NCI-H446 (cell line): ENCODE data around the gene ELF2.
"Not testable (repeated sequence)": the region's sequence is repeated elsewhere in the genome, so short reads cannot be mapped to it uniquely, and the experiment has no call there.

Experiments used
- DNase-seq, 2 experiments: peaks; one replicate each; lab custom pipeline; 2025; lab: John Stamatoyannopoulos, UW

Gene ELF2

GRCh38 chr4:139177049-139177868 is at the start of gene ELF2:
TSS of gene ELF2 (minus strand) at chr4:139177218. CDS start at chr4:139137701, 39,517 bp downstream.
- DNase-seq = peak; percentile 58 to 93

DNA sequence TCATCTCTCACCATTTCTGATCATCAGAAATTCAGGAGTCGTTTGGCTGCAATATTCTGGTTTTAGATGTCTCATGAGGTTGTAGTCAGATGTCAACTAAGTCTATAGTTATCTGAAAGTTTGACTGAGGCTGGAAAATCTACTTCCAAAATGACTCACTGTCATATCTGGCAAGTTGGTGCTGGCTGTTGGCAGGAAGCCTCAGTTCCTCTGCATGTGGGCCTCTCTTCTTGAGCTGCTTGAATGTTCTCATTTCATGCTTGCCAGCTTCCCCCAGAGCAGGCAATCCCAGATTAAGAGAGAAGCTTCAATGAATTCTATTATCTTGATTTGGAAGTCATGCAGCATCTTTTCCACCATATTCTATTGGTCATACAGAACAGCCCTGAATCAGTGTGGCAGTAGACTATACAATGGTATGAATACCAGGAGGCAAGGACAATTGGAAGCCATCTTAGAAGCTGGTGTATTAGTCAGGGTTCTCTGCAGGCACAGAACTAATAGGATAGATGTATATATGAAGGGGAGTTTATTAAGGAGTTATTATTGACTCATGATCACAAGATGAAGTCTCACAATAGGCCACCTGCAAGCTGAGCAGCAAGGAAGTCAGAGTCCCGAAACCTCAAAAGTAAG is 46.8 kb upstream of the ELF2 start:
- peak; percentile 65 to 87 for DNase-seq

GRCh38 chr4:139222215-139222614 is 45.2 kb upstream of the ELF2 start:
- DNase-seq = no peak

- peak in 1 of 2 experiments; percentile 39 for DNase-seq
Measured at GRCh38 chr4:139221687-139222086, 44.7 kb upstream of the ELF2 start.

DNA sequence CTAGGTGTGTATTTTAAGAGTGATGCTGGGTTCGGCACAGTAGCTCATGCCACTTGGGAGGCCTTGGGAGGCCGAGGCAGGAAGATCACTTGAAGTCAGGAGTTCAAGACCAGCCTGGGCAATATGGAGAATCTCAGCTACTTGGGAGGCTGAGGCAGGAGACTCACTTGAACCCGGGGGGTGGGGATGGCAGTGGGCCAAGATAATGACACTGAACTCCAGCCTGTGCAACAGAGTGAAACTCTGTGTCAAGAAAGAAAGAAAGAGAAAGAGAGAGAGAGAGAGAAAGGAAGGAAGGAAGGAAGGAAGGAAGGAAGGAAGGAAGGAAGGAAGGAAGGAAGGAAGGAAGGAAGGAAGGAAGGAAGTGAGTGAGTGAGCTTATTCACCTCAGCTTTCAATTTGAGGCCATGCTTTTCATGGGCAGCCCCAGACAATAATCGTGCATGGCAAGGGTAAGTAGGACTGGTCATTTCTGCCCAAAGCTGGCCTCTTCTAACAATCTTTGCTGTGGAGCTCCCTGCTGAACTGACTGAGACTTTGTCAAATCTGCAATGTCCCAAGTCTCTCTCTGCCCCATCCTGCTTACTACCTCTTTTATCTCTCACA is 42.5 kb upstream of the ELF2 start:
- no peak for DNase-seq

DNA sequence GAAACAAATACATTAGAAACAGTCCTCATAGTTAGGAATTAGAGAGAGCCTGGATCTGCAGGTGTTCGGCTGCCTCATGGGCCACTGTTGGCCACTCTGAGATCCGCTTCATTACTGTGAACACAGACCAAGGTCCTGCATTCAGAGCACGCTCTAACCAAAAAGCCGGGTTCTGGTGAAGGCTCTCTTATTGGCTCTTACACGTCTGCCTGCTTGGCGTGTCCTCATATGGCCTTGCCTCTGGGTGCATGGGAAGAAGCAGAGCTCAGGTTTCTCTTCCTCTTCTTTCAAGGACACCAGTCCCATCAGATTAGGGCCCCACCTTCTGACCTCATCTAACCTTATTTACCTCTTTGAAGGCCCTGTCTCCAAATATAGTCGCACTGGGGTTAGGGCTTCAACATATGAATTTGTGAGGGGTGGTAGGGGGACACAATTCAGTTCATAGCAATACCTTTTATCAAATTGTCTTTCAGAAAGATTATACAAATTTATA is 37.1 kb upstream of the ELF2 start:
- DNase-seq = no peak

DNA sequence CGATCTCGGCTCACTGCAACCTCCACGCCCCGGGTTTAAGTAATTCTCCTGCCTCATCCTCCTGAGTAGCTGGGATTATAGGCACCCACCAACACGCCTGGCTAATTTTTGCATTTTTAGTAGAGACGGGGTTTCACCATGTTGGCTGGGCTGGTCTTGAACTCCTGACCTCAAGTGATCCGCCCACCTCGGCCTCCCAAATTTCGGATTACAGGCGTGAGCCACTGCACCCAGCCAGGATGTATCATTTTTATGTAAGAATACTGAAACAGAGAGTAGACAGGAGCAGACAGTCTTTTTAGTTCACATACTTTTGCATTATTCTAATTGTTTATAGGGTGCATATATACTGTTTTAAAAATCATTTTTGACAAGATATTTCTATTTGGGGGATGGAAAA is 36.6 kb upstream of the ELF2 start:
- not testable (repeated sequence) for DNase-seq

DNA sequence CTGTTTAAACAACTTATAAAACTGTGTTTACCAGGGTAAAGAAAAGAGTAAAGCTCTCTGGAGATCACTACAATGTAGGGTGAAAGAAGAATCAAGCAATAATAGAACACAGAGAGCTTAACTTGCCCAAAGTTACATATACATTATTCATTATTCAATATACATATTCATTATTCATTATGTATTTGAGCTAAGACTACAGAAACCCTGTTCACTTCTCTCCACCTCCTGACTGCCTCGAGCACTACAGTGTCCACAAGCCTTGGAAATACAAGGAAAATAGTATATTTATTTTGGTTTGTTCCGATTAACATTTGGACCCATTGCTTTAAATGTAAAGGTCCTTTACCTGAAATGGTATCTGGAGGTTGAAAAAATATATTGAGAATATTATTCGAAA is 35.9 kb upstream of the ELF2 start:
- DNase-seq = no peak

DNA sequence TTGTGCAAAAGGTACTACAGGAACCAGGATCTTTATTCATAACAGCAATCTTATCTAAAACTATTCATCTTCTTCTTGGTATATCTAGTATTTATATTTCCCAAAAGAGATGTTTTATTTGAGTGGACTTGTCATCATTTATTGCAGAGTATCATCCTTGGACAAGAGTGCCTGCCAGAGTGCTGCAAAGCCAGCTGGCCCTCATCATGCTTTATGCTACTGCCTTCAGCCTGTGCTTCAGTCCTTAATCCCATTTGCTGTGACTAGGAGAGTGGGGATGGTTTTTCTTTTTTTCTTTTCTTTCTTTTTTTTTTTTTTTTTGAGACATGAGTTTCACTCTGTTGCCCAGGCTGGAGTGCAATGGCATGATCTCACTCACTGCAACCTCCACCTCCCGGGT is 33.5 kb upstream of the ELF2 start:
- no peak for DNase-seq

GRCh38 chr4:139209470-139210063 is 32.5 kb upstream of the ELF2 start:
- no peak for DNase-seq

DNA sequence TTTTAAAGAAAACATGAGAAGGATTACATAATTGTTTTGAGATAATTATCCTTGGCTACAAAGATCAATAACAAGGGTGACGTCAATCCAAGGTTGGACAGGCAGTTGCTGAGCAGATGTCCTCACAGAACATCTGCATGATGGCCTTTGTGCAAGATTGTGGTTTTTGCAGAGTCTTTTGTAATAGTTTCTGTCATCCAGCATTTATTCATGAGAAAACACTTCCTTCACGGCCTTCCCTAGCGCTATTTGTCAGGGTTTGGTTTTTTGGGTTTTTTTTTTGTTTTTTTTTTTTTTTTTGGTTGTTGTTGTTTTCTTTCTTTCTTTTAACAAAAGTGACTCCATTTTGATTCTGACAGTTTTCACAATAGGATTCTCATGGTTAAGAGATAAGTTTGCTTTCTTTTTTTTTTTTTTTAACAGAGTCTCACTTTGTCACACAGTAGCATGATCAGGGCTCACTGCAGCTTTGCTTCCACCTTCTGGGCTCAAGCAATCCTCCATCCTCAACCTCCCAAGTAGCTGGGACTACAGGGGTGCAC is 31.5 kb upstream of the ELF2 start:
- DNase-seq = no peak

GRCh38 chr4:139207873-139208403 is 30.9 kb upstream of the ELF2 start:
- no peak for DNase-seq

GRCh38 chr4:139207247-139207646 is 30.2 kb upstream of the ELF2 start:
- DNase-seq = no peak

DNA sequence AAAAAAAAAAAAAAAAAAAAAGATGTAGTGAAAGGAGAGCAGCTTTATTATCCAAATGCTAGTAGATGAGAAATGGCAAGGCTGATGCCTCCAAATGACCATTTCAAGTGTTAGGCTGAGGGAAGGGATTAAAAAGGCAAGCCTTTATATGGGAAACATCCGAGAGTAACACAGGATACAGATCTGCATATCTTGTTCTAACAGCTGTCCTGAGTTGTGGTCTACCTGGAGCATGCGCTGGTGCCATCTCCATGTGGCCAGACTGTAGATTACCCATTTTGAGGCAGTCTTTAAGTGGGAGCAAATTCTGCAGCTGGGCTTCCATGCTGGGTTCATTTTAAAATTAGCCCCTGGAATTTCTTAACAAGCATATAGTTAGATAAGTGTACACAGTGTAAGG is 26.0 kb upstream of the ELF2 start:
- DNase-seq = no peak

- no peak for DNase-seq
Measured at GRCh38 chr4:139200506-139200905, 23.5 kb upstream of the ELF2 start.

DNA sequence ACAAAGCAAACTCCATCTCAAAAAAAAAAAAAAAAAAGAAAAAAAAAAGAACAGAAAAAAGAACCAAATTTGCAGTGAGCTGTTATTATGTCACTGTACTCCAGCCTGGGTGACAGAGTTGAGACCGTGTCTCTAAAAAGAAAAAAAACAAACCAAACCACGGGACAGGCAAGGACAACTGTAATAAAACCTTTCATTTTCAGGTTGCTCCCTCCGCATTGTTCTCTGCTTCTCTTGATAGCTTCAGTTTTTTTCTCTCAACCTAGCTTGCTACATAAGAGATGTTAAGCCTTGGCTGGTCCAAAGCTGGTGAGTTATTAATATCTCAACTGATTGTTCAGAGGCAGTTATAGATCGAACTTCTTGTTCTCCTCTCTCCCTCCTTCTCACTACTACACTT is 23.1 kb upstream of the ELF2 start:
- no peak for DNase-seq

DNA sequence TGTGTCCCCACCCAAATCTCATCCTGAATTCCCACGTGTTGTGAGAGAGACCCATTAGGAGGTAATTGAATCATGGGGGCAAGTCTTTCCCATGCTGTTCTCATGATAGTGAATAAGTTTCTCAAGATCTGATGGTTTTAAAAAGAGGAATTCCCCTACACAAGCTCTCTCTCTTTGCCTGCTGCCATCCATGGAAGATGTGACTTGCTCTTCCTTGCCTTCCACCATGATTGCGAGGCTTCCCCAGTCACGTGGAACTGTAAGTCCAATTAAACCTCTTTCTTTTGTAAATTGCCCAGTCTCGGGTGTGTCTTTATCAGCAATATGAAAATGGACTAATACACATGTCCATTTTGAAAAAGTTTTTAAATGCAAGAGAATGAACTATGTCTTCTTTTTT is 20.2 kb upstream of the ELF2 start:
- not testable (repeated sequence) for DNase-seq

GRCh38 chr4:139196462-139196861 is 19.4 kb upstream of the ELF2 start:
- DNase-seq = no peak

DNA sequence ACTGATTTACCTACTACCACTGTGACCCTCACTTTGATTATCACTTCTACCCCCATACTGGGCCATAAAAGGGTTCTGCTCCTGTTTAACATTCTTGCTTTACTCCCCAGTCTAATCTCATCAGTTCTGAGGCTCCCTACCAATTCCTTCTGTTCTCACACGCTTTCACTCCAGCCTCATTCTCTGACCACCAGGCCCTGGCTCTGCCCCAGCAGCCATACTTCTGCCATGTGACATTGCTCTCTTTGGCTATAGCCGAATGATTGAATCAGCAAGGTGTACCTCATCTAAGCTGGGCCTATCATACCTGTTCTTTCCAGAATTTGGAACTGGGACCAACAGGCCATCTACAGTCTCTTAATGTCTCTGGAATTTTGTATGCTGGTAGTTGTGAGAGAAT is 14.4 kb upstream of the ELF2 start:
- DNase-seq = no peak

DNA sequence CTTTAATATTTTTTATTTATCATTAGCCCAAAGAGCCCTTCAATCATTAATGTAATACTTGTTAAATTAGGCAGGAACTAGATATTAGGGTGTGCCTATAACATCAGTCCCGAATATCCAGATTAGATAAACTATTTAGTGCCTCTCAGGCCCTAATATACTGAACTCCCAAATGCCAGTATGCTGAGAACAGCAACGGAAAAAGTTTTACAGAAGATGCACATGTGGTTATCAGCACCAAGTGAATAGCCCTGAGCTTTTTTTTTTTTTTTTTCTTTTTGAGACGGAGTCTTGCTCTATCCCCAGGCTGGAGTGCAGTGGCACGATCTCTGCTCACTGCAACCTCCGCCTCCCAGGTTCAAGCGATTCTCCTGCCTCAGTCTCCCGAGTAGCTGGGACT is 13.0 kb upstream of the ELF2 start:
- no peak for DNase-seq

- DNase-seq = no peak
Measured at GRCh38 chr4:139189417-139189749, 12.4 kb upstream of the ELF2 start.
